ENCODE data around the gene CASS4. TPM values are rescaled to one million over a fixed set of nuclear protein-coding genes. Genes with fewer than 3 reads are reported as not detected.

CASS4 gene
- total RNA-seq, 1 experiment from 2014 or later, result 0.64 TPM

DNA sequence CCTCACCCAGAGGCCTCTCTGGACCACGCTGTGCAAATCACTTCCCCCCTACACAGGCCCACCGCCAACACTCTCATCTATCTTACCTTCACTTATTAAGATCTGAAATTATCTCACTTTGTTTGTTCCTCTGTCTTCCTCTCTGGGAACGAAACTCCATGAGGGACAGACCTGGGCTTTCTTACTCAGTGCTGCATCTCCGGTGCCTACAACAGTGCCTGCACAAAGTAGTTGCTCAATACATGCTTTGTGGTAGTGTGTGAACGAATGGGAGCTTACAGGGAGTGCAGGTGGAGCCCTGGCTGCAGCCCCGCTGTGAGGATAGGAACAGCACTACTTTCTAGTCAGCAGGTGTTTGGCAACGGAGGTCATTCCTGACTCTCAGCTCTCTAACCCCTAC lies 5.3 kb downstream of the CASS4 start:
- Mint-ChIP-seq H3K27me3 (ENCODE audit: insufficient read depth, unreplicated experiment) (no peaks in the 10 kb centered on the region), H3K27ac (ENCODE audit: unreplicated experiment) (no peak overlapping the region), H3K36me3 (ENCODE audit: insufficient read depth, unreplicated experiment) (no peaks in the 10 kb centered on the region), H3K4me1 (ENCODE audit: low read depth, unreplicated experiment) (peaks cover 22% of the 10 kb centered on the region), H3K9me3 (ENCODE audit: unreplicated experiment) (no peaks in the 10 kb centered on the region), H3K4me3 (ENCODE audit: unreplicated experiment) (no peak overlapping the region)
- Histone ChIP-seq H3K4me1 (peaks cover 18% of the 10 kb centered on the region), H3K9me3 (no peaks in the 10 kb centered on the region), H3K27me3 (replicated peaks; ENCODE audit: control insufficient read depth, insufficient read depth, low read length) (no peaks in the 10 kb centered on the region), H3K36me3 (ENCODE audit: control insufficient read depth, insufficient read depth, low read length) (no peaks in the 10 kb centered on the region), H3K4me3 (ENCODE audit: low read depth, low read length) (no peak overlapping the region)
- ChIA-PET POLR2A (no interaction called here), CTCF (no interaction called here)
- TF ChIP-seq, protein P1, sequence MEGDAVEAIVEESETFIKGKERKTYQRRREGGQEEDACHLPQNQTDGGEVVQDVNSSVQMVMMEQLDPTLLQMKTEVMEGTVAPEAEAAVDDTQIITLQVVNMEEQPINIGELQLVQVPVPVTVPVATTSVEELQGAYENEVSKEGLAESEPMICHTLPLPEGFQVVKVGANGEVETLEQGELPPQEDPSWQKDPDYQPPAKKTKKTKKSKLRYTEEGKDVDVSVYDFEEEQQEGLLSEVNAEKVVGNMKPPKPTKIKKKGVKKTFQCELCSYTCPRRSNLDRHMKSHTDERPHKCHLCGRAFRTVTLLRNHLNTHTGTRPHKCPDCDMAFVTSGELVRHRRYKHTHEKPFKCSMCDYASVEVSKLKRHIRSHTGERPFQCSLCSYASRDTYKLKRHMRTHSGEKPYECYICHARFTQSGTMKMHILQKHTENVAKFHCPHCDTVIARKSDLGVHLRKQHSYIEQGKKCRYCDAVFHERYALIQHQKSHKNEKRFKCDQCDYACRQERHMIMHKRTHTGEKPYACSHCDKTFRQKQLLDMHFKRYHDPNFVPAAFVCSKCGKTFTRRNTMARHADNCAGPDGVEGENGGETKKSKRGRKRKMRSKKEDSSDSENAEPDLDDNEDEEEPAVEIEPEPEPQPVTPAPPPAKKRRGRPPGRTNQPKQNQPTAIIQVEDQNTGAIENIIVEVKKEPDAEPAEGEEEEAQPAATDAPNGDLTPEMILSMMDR (IDR thresholded peaks at IDR 0.05; ENCODE audit: insufficient read depth in 1 of 2, low read depth in 1 of 2, low read length in 1 of 2, severe bottlenecking in 1 of 2, unreplicated experiment in 1 of 2), result no peak
- intact Hi-C loops (cut with micrococcal nuclease; ENCODE audit: unreplicated experiment), result no loop called here
- no TSS peak for BruUV-seq (replicated peaks)
- no peak for DNase-seq

DNA sequence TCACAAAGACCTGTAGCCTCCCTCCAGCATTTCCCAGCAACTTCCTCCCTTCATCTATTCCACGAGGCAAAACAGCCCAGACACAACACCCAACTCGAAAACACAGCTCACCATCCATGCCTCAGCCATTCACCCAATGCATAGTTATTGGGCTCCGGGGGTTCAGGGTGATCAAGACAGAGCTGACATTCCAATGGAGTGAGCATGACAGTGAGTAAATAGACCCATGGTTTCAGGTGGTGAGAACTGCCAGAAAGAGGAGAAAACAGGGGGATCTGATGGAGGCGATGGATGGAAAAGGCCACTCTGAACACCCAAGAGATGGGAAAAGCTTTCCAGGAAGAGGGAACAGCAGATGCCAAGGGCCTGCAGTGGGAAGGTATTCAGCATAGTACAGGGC lies 5.9 kb downstream of the CASS4 start:
- no peaks in the 10 kb centered on the region for H3K9me3 ChIP-seq
- TF ChIP-seq, protein P1 (IDR thresholded peaks at IDR 0.05; ENCODE audit: insufficient read depth in 1 of 2, low read depth in 1 of 2, low read length in 1 of 2, severe bottlenecking in 1 of 2, unreplicated experiment in 1 of 2), result no peak
- BruUV-seq (replicated peaks), result no TSS peak
- H3K27ac Mint-ChIP-seq (ENCODE audit: unreplicated experiment), result no peak overlapping the region
- no peaks in the 10 kb centered on the region for H3K9me3 Mint-ChIP-seq (ENCODE audit: unreplicated experiment)
- peaks cover 20% of the 10 kb centered on the region for H3K4me1 ChIP-seq
- H3K4me3 ChIP-seq (ENCODE audit: low read depth, low read length), result no peak overlapping the region
- ChIA-PET CTCF (no interaction called here), POLR2A (no interaction called here)
- no peaks in the 10 kb centered on the region for H3K36me3 ChIP-seq (ENCODE audit: control insufficient read depth, insufficient read depth, low read length)
- H3K27me3 Mint-ChIP-seq (ENCODE audit: insufficient read depth, unreplicated experiment), result no peaks in the 10 kb centered on the region
- DNase-seq, result no peak
- no peak overlapping the region for H3K4me3 Mint-ChIP-seq (ENCODE audit: unreplicated experiment)
- H3K4me1 Mint-ChIP-seq (ENCODE audit: low read depth, unreplicated experiment), result peaks cover 21% of the 10 kb centered on the region
- H3K36me3 Mint-ChIP-seq (ENCODE audit: insufficient read depth, unreplicated experiment), result no peaks in the 10 kb centered on the region
- no peaks in the 10 kb centered on the region for H3K27me3 ChIP-seq (replicated peaks; ENCODE audit: control insufficient read depth, insufficient read depth, low read length)
- intact Hi-C loops (cut with micrococcal nuclease; ENCODE audit: unreplicated experiment), result no loop called here

GRCh38 chr20:56418385-56418861 lies 6.4 kb downstream of the CASS4 start:
- POLR2A ChIA-PET, result no interaction called here
- Mint-ChIP-seq H3K9me3 (ENCODE audit: unreplicated experiment) (no peaks in the 10 kb centered on the region), H3K4me3 (ENCODE audit: unreplicated experiment) (no peak overlapping the region), H3K36me3 (ENCODE audit: insufficient read depth, unreplicated experiment) (no peaks in the 10 kb centered on the region), H3K4me1 (ENCODE audit: low read depth, unreplicated experiment) (peaks cover 21% of the 10 kb centered on the region), H3K27me3 (ENCODE audit: insufficient read depth, unreplicated experiment) (no peaks in the 10 kb centered on the region), H3K27ac (ENCODE audit: unreplicated experiment) (no peak overlapping the region)
- Histone ChIP-seq H3K27me3 (replicated peaks; ENCODE audit: control insufficient read depth, insufficient read depth, low read length) (no peaks in the 10 kb centered on the region), H3K36me3 (ENCODE audit: control insufficient read depth, insufficient read depth, low read length) (no peaks in the 10 kb centered on the region), H3K4me3 (ENCODE audit: low read depth, low read length) (no peak overlapping the region), H3K4me1 (peaks cover 20% of the 10 kb centered on the region), H3K9me3 (no peaks in the 10 kb centered on the region)
- BruUV-seq (replicated peaks), result no TSS peak
- TF ChIP-seq, protein P1 (IDR thresholded peaks at IDR 0.05; ENCODE audit: insufficient read depth in 1 of 2, low read depth in 1 of 2, low read length in 1 of 2, severe bottlenecking in 1 of 2, unreplicated experiment in 1 of 2), result no peak
- no peak for DNase-seq
- intact Hi-C loops (cut with micrococcal nuclease; ENCODE audit: unreplicated experiment), result no loop called here
- CTCF ChIA-PET, result no interaction called here
